Measurements from ENCODE around the gene SMG6.

DNA sequence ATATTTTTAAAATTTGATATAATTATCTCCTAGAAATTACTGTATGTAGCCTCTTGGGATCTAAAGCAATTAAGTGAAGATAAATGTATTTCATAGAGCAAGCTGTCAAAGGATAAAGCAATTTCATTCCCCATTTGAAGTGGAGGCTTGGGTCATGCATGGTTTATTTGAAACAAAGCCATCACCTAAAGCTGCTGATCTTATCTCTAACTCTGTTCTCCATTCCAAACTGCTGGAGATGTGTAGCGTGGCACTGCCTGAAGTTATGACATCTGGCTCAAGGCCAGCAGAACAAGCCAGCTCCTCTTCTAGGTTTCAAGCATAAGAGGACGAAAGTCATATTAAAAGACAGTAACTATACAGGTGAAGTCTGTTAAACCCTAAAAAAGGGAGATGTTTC lies 164.8 kb downstream of the SMG6 start:
- TF ChIP-seq, protein P1, sequence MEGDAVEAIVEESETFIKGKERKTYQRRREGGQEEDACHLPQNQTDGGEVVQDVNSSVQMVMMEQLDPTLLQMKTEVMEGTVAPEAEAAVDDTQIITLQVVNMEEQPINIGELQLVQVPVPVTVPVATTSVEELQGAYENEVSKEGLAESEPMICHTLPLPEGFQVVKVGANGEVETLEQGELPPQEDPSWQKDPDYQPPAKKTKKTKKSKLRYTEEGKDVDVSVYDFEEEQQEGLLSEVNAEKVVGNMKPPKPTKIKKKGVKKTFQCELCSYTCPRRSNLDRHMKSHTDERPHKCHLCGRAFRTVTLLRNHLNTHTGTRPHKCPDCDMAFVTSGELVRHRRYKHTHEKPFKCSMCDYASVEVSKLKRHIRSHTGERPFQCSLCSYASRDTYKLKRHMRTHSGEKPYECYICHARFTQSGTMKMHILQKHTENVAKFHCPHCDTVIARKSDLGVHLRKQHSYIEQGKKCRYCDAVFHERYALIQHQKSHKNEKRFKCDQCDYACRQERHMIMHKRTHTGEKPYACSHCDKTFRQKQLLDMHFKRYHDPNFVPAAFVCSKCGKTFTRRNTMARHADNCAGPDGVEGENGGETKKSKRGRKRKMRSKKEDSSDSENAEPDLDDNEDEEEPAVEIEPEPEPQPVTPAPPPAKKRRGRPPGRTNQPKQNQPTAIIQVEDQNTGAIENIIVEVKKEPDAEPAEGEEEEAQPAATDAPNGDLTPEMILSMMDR (IDR thresholded peaks at IDR 0.05; ENCODE audit: low read depth, low read length), result no peak
- no peak for TF ChIP-seq POLR2A (IDR thresholded peaks at IDR 0.05; ENCODE audit: extremely low read depth, insufficient read length)
